ENCODE data around the gene CACNB1.

Gene CACNB1

DNA sequence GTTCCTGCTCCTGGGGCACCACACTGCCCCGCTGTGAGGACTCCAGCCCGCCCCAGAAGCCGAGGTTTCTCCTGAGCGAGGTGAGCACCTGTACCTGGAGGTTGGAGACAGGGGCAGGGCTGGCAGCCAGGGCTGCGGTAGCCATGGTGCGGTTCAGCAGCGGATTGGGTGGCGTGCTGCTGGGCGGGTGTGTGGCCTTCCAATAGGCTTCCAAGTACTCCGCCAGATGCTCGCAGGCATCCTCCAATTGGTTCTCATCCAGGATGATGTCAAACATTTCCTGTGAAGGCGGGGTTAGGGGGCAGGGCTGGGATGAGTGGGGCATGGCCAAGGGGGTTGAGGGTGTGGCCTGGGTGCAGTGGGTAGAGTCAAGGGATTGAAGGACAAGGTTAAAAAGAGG lies 20.2 kb downstream of the CACNB1 start:
- TF ChIP-seq, protein P1, sequence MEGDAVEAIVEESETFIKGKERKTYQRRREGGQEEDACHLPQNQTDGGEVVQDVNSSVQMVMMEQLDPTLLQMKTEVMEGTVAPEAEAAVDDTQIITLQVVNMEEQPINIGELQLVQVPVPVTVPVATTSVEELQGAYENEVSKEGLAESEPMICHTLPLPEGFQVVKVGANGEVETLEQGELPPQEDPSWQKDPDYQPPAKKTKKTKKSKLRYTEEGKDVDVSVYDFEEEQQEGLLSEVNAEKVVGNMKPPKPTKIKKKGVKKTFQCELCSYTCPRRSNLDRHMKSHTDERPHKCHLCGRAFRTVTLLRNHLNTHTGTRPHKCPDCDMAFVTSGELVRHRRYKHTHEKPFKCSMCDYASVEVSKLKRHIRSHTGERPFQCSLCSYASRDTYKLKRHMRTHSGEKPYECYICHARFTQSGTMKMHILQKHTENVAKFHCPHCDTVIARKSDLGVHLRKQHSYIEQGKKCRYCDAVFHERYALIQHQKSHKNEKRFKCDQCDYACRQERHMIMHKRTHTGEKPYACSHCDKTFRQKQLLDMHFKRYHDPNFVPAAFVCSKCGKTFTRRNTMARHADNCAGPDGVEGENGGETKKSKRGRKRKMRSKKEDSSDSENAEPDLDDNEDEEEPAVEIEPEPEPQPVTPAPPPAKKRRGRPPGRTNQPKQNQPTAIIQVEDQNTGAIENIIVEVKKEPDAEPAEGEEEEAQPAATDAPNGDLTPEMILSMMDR (IDR thresholded peaks at IDR 0.05; ENCODE audit: control insufficient read depth, insufficient read depth, low read depth, low read length, missing control alignments) = no peak
- no peak overlapping the region for H3K4me3 ChIP-seq (ENCODE audit: control insufficient read depth, low read depth, low read length)
- no peak for DNase-seq (ENCODE audit: low read depth)

DNA sequence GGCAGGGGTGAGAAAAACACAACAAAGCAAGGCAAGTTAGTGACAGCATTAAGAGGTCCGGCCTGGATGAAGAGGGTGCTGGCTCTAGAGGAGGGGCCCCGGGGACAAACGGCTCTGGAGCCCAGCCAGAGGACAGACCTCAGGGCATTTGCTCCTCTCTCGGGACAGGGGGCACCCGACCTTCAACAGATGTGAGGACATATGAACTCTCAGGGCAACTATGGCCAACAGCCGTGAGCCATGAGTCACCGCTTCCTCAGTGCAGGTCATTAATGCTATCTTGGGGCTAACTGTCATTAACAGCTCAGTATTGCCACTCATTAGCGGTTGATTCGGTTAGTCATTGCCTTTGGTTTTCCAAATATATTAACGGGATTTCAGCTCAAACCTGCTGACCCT lies 21.8 kb downstream of the CACNB1 start:
- DNase-seq (ENCODE audit: low read depth) = no peak
- TF ChIP-seq, protein P1 (IDR thresholded peaks at IDR 0.05; ENCODE audit: control insufficient read depth, insufficient read depth, low read depth, low read length, missing control alignments) = no peak
- H3K4me3 ChIP-seq (ENCODE audit: control insufficient read depth, low read depth, low read length) = no peak overlapping the region

DNA sequence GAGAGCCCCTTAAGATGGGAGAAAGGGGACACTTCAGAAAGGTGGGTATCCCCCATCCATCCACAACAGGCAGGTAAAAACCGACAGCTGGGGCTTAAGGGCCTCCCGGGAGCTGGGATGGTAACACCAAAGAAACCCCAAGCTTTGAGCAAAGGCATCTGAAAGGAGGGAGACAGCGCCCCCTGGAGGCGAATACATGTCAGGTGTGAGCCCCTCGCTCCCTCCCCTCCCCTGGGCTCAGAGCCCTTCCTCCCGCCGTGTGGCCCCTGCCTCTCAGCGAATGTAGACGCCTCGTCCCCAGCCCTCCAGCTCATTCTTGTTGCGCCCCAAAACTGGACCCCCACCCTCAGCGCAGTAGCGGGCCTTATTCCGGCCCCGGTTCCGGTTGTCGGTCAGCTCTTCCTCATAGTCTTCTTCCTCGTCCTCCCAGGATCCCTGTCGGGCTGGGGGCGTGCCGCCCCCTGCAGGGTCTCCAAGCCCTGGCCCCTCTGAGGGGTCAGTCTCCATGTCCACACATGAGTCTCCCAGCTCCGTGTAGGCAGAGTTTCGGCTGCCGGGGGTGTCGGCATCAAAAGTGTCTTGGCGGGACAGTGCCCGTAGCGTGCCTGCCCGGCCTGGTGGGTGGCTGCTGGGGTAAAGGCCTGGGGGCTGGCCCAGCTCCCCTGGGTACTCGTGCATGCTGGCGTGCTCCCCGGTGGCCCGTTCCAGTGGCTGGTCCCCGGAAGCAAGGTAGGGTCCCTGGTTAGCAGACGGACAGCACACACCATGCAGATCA lies 22.4 kb downstream of the CACNB1 start:
- no peak overlapping the region for H3K4me3 ChIP-seq (ENCODE audit: control insufficient read depth, low read depth, low read length)
- no peak for DNase-seq (ENCODE audit: low read depth)
- TF ChIP-seq, protein P1 (IDR thresholded peaks at IDR 0.05; ENCODE audit: control insufficient read depth, insufficient read depth, low read depth, low read length, missing control alignments) = peak; percentile 74

DNA sequence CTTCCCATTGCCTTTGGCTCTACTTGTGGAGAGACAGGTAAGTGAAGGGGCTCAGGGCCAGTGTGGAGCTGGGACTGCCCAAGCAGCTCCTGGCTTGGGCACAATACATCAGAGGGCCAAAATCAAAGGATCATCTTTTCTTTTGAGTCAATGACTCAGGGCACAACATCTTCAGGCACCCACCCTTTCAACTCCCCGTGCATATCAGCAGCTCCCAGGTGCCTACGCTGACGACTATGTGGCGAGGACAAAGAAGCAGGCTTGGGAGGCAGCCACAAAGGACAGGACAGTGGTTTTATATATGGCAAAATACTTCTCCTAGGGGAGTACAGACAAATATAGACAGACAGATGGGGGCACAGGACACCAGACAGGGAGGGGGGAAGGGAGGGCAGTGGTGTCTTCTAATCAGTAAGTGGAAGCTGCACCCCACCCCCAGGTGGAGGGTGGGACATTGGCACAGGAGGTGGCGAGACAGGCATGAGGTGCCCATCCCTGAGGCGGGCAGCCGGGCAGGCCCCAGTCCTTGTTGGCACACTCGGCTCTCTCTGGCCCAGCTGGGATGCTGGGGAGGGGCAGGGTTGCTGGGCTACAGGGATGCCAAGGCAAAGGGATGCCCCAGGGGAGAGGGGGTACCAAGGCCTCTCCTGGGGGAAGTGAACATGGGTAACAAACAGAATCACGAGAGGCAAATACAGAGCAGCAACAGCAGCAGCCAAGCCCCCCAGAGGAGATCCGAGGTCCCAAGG lies 23.8 kb downstream of the CACNB1 start:
- TF ChIP-seq, protein P1 (IDR thresholded peaks at IDR 0.05; ENCODE audit: control insufficient read depth, insufficient read depth, low read depth, low read length, missing control alignments) = no peak
- DNase-seq (ENCODE audit: low read depth) = no peak

DNA sequence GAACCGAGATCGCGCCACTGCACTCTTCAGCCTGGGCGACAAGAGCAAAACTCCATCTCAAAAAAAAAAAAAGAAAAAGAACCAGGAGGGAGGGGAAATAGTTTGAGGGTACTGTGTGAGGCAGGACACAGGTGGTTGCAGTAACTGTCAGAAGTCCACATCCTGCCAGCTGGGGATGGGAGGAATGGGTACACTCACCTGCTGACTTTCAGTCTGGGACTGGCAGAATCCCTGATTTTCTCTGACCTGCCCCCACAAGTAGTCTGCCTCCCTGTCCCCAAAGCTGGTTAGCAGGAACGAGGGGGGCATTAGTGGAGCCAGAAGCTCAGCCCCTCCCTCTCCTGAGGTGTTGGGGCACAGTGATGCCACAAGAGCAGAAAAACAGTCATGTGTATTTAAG lies 24.4 kb downstream of the CACNB1 start:
- no peak for DNase-seq (ENCODE audit: low read depth)
- no peak overlapping the region for H3K4me3 ChIP-seq (ENCODE audit: control insufficient read depth, low read depth, low read length)
- TF ChIP-seq, protein P1 (IDR thresholded peaks at IDR 0.05; ENCODE audit: control insufficient read depth, insufficient read depth, low read depth, low read length, missing control alignments) = no peak

More for the DNA sequence above, 23.8 kb downstream of the CACNB1 start:
- H3K4me3 ChIP-seq (ENCODE audit: control insufficient read depth, low read depth, low read length) = no peak overlapping the region

DNA sequence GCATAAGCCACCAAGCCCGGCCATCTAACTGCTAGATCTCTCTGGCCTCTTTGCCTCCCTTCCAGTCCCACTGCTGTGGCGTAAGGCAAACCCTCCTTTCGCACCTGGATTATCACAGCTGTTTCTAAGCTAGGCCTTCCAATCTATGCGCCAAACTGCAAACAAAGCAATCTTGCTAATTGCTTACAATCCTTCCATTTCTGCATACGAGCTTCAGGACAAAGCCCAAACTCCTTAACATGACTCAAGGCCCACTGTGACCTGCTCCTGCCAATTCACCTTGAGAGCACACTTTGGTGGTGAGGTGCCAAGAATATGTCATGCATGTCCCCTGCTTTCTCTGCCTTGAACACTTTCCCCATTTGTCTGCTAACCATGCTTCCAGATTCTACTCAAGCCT lies 25.5 kb downstream of the CACNB1 start:
- no peak for DNase-seq (ENCODE audit: low read depth)
- TF ChIP-seq, protein P1 (IDR thresholded peaks at IDR 0.05; ENCODE audit: control insufficient read depth, insufficient read depth, low read depth, low read length, missing control alignments) = no peak
- no peak overlapping the region for H3K4me3 ChIP-seq (ENCODE audit: control insufficient read depth, low read depth, low read length)
